GM11168 (cell line): ENCODE data around the gene ITPR1.

Experiments
- in situ Hi-C: fragments of 300-500 bp; cut with MboI; formaldehyde crosslinking; loops from one replicate; pipeline ENCODE4 v1.12.0; 2022; ENCODE audit warnings: low sequenced_read_pairs; ENCODE audit not compliant: unreplicated experiment

Gene ITPR1

GRCh38 chr3:4731543-4732111 lies 238.5 kb downstream of the ITPR1 start:
- in situ Hi-C loops, result no loop called here

DNA sequence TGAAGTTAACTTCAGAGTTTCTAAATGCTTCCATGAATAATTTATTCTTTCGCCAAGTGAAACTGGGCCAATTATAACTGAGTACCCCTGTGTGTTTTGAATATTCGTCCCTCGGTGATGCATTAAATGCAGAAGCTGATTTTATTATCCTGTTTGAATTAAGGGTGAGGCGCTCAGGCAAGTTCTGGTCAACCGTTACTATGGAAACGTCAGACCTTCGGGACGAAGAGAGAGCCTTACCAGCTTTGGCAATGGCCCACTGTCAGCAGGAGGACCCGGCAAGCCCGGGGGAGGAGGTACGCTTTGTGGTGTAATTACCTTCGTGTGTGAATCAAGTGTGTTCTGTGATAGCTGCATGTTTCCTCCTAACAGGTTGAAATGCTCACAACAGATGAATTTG lies 239.8 kb downstream of the ITPR1 start:
- in situ Hi-C loops, result no loop called here

- in situ Hi-C loops, result no loop called here
Observed at GRCh38 chr3:4734454-4734853, 241.3 kb downstream of the ITPR1 start.

- in situ Hi-C loops, result no loop called here
Observed at GRCh38 chr3:4735243-4735642, 242.1 kb downstream of the ITPR1 start.

GRCh38 chr3:4736284-4736861 lies 243.2 kb downstream of the ITPR1 start:
- in situ Hi-C loops, result no loop called here

GRCh38 chr3:4738737-4739274 lies 245.7 kb downstream of the ITPR1 start:
- in situ Hi-C loops, result no loop called here

DNA sequence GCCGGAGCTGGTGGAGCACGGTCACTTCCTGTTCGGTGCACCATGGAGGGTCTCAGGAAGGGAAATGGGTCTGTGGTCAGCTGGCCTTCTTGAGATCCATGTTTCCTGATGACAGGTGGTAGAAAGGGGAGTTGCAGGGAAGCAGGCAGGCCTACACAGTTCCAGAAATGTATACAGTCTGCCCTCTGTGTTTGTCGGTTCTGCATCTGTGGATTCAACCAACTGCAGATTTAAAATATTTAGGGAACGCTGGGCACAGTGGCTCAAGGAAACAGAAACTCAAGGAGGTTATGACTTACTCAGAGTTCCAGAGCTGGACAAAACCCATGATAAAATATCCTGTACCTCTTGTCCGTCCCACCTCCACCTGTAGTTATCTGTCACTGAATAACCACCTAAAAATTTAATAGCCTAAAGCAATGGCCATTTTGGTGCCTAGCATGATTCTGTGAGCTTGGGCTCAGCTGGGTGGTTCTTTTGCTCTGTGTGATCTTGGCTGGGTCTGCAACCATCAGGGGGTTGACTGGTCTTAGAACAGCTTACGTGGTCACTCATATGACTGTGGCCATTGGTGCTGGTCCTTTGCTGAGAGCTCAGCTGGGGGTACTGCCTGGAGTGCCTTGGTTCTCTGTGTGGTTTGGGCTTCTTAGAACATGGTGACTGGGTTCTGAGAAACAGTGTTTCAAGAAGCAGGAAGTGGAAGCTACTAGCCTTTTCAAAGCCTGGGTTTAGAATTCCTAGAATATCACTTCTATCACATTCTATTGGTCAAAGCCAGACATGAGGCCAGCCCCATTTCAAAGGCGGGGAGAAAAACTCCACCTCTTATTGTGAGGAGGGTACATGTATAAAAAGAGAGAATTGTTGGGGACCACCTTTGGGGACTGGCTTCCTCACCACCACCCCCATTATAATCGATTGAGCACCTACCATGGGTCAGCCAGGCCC lies 246.4 kb downstream of the ITPR1 start:
- in situ Hi-C loops, result no loop called here

DNA sequence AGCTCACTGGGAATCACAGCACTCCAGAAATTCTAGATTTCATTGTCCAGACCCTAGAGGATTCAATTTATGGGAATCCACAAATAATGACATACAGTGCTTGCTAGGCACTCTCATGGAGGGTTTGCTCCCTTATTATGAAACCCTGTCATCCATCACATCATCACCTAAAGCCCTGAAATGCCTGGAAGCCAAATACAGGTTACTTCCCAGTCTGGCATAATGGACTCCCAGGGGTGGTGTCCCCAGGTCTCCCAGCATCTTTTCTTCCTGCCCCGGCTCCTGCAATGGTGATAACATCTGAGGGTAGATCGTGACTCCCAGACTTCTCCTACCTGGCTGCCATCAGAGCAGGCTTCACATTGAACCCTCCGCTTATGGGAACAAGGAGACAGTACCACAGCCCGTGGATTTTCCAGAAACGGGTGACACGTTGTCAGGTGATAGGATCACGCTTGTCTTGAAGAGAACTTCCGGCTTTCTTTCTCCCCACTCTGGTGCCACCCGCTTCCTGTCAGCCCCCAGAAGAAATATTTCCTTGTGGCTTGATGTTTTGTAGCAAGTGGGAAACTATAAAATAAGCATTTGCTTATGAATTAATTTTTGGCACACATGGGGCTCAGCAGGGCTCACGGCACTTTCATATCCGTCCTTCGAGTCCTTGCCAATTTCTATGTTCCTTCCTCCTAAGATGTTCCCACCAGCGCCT lies 247.4 kb downstream of the ITPR1 start:
- in situ Hi-C loops, result no loop called here

GRCh38 chr3:4741106-4741403 lies 247.9 kb downstream of the ITPR1 start:
- in situ Hi-C loops, result no loop called here

- in situ Hi-C loops, result no loop called here
Observed at GRCh38 chr3:4741404-4742307, 248.5 kb downstream of the ITPR1 start.

DNA sequence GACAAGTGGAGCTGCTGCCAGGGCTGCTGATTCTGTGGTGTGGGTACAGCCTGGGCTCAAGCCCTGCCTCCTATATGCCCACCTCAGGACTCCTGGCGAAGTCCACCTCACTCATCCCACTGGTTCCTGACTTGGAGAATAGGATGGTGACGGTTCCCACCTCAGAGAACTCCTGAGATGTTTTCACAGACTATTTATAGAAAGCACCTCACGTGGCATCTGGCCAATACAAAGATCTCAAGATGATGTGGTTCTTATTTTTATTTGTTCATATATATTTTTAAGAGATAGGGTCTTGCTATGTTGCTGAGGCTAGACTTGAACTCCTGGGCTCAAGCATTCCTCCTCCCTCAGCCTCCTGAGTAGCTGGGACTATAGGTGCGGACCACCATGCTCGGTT lies 249.2 kb downstream of the ITPR1 start:
- in situ Hi-C loops, result no loop called here

DNA sequence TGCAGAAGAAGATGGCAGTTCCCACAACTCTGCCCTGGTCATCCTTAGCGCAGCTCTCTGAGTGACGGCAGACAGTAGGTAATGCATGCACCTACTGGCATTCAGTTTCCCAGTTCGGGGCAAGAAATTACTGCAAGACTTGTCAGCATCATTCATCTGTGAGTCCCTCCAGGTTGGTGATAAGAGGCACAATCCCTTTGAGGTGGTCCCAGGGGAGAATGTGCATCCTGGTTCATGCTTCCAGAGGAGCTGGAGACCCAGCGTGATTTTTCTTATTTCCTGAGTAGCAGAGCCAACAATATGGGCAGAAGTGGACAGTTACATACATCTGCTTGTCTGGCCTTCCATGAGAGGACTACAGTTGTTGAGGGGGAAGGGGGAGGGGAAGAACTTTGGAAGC lies 250.2 kb downstream of the ITPR1 start:
- in situ Hi-C loops, result no loop called here

- in situ Hi-C loops, result no loop called here
Observed at GRCh38 chr3:4744405-4745234, 251.5 kb downstream of the ITPR1 start.

DNA sequence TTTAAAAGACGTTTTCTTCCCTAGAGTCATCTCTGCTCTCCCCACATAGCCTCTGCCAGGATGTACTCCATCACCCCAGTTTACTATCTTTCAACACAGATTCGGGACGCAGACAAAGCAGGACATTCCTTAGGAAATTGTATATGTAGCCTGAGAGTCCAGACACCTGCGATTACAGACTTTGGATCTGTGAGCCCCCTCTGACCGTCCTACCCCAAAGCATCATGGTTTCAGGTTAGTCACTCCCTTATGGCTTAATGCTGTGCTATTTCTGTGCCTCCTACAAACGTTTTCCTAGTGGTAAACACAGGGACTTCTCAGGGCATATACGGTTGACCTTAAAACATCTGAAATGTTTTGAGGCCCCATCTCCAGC lies 252.1 kb downstream of the ITPR1 start:
- in situ Hi-C loops, result no loop called here

- in situ Hi-C loops, result no loop called here
Observed at GRCh38 chr3:4746241-4746958, 253.3 kb downstream of the ITPR1 start.

GRCh38 chr3:4748127-4748526 lies 255.0 kb downstream of the ITPR1 start:
- in situ Hi-C loops, result no loop called here

- in situ Hi-C loops, result no loop called here
Observed at GRCh38 chr3:4748701-4749378, 255.7 kb downstream of the ITPR1 start.

DNA sequence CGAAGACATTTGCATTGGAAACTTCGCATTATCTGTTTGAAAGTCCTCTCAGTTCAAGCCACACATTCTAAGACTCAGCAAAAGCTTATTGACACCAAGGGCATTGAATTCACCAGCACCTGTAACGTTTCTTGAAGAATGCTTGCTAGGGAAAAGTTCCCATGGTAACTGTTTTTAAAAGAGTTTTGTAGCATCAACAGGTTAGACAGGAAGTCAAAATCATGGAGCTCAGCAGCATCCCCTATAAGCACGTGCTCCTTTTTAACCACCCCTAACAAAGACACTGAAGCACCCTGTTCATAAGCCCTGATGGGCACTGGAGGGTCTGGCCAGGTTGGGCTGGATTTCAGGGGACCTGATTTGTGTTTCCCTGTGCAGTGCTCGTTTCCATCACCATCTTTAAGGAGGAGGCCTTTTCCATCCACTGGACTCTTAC lies 256.4 kb downstream of the ITPR1 start:
- in situ Hi-C loops, result no loop called here
